T-helper 2 cell treated with Interferon-gamma antibody and Interleukin-4, amounts not matched to agents 5 μg/mL and 100 μg/mL, for 36 hours (primary cell): ENCODE measurements around the gene KCNJ6.

Source experiments
- DNase-seq: peaks from one replicate; pipeline ENCODE4 v3.0.0; 2021; ENCODE audit warnings: low spot score
- H3K27ac Mint-ChIP-seq: one replicate; pipeline ENCODE4 v1.8.0; 2021; ENCODE audit warnings: mild to moderate bottlenecking, mixed read lengths
- H3K27me3 Mint-ChIP-seq: one replicate; pipeline ENCODE4 v1.8.0; 2021; ENCODE audit warnings: low read depth, mixed read lengths
- H3K36me3 Mint-ChIP-seq: one replicate; pipeline ENCODE4 v1.8.0; 2021; ENCODE audit warnings: low read depth, mixed read lengths
- H3K4me1 Mint-ChIP-seq: one replicate; pipeline ENCODE4 v1.8.0; 2021; ENCODE audit warnings: low read depth, mixed read lengths
- H3K4me3 Mint-ChIP-seq: one replicate; pipeline ENCODE4 v1.8.0; 2022; ENCODE audit warnings: mild to moderate bottlenecking, moderate library complexity, mixed read lengths
- H3K9me3 Mint-ChIP-seq: one replicate; pipeline ENCODE4 v1.8.0; 2021; ENCODE audit warnings: mixed read lengths

KCNJ6 gene

DNA sequence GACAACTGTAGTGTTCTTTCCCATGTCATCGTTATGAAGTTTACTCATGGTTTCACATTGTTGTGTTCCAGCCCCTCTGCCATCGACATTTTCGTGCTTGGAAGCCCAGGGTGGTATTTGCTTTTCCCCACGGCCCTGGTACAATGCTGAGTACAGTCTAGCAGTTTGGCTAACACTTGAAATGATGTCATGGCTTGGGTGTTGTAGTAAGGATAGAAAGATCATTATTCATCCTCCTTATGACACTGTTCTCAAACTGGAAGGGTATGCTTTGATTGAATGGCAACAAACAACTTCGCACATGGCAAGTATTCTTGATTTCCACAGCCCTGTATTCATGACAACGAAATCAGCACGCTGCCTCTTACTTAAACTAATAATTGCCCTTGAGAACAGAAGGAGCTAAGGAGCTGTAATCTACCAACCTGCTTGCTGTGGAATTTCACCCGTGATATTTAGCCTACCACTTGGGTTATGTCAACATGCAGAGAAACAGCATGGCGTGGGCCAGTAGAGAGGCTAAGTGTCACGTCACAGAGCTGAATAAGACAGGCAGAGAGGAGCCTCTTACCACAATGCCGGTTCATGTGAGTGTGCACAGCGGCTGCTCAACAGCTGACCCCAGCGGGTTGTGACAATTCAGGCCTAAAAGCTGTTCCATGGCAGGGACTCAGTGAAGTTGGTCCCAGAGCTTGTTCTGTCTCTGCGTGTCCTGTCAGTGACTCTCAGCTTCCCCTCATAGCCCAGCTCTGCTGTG is 73.9 kb downstream of the KCNJ6 start:
- Mint-ChIP-seq H3K9me3 (no peaks in the 10 kb centered on the region), H3K27me3 (no peaks in the 10 kb centered on the region), H3K27ac (no peak overlapping the region), H3K36me3 (no peaks in the 10 kb centered on the region), H3K4me3 (no peak overlapping the region), H3K4me1 (no peaks in the 10 kb centered on the region)
- DNase-seq: no peak

DNA sequence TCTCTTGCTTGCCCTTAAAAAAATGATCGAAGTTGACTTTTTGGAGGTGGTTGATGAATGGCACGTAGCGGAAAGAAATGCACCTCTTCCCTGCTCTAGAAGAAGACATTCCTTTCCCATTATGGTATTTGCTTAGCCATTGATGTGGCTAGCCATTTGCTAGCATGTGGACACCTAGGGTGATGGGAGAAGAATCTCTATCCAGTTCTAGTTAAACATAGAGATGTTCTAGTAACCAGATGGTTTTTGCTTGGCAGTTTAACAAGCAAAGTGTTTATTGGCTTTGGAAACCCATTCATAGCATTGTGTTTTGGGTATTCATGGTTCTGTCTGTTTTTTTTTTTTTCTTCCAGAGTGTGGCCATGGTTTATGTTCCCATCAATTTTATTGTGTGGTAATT is 78.9 kb downstream of the KCNJ6 start:
- H3K27me3 Mint-ChIP-seq: no peaks in the 10 kb centered on the region
- no peak overlapping the region for H3K4me3 Mint-ChIP-seq
- H3K27ac Mint-ChIP-seq: no peak overlapping the region
- H3K9me3 Mint-ChIP-seq: no peaks in the 10 kb centered on the region
- DNase-seq: no peak
- no peaks in the 10 kb centered on the region for H3K4me1 Mint-ChIP-seq
- H3K36me3 Mint-ChIP-seq: no peaks in the 10 kb centered on the region

- no peaks in the 10 kb centered on the region for H3K9me3 Mint-ChIP-seq
- H3K36me3 Mint-ChIP-seq: no peaks in the 10 kb centered on the region
- no peak for DNase-seq
- H3K4me3 Mint-ChIP-seq: no peak overlapping the region
- H3K27ac Mint-ChIP-seq: no peak overlapping the region
- no peaks in the 10 kb centered on the region for H3K27me3 Mint-ChIP-seq
- H3K4me1 Mint-ChIP-seq: no peaks in the 10 kb centered on the region
Measured at GRCh38 chr21:37835481-37835880, 80.8 kb downstream of the KCNJ6 start.

DNA sequence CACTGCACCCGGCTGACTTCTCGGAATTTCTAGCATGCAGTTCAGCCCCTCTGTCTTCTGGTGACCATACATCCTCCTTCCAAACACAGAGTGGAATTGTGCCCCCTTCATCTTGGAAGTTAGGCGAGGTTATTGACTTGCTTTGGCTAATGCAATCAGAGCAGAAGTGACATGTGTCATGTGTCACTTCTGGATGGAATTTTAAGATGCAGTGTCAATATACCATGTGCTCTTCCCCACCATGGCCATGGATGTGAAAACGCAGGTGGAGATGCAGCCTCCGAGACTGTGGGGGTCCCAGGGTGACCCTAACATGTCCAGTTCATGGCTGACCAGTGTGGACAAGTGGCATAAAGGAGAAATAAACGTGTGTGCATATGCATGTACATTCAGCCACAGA is 83.0 kb downstream of the KCNJ6 start:
- no peaks in the 10 kb centered on the region for H3K36me3 Mint-ChIP-seq
- no peak overlapping the region for H3K4me3 Mint-ChIP-seq
- no peaks in the 10 kb centered on the region for H3K9me3 Mint-ChIP-seq
- H3K4me1 Mint-ChIP-seq: no peaks in the 10 kb centered on the region
- no peaks in the 10 kb centered on the region for H3K27me3 Mint-ChIP-seq
- no peak overlapping the region for H3K27ac Mint-ChIP-seq
- no peak for DNase-seq

- H3K4me1 Mint-ChIP-seq: no peaks in the 10 kb centered on the region
- no peaks in the 10 kb centered on the region for H3K27me3 Mint-ChIP-seq
- no peaks in the 10 kb centered on the region for H3K36me3 Mint-ChIP-seq
- H3K4me3 Mint-ChIP-seq: no peak overlapping the region
- DNase-seq: no peak
- no peaks in the 10 kb centered on the region for H3K9me3 Mint-ChIP-seq
- H3K27ac Mint-ChIP-seq: no peak overlapping the region
Measured at GRCh38 chr21:37829447-37829846, 86.8 kb downstream of the KCNJ6 start.

GRCh38 chr21:37828991-37829390 is 87.3 kb downstream of the KCNJ6 start:
- H3K27ac Mint-ChIP-seq: no peak overlapping the region
- no peaks in the 10 kb centered on the region for H3K36me3 Mint-ChIP-seq
- H3K4me3 Mint-ChIP-seq: no peak overlapping the region
- no peak for DNase-seq
- H3K27me3 Mint-ChIP-seq: no peaks in the 10 kb centered on the region
- H3K9me3 Mint-ChIP-seq: no peaks in the 10 kb centered on the region
- H3K4me1 Mint-ChIP-seq: no peaks in the 10 kb centered on the region

DNA sequence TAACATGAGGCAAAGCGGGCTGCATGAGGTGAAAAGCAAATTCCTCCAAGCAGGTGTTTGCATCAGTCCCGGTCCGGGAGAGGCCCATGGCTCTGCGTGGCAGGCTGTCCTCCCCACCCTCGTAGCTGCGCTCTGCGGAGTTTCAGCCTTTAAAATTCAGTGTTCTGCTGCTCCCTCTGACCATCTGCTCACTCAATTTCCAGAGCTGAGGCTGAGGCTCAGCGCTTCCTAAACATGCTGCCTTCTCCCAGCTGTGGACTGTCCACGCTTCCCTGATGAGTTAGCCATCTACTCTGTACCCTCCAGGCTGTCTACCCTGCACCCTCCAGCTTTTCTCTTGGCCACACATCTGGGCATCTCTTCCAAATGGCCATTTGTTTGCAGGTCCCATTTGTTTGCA is 87.7 kb downstream of the KCNJ6 start:
- Mint-ChIP-seq H3K4me1 (no peaks in the 10 kb centered on the region), H3K27me3 (no peaks in the 10 kb centered on the region), H3K4me3 (no peak overlapping the region), H3K27ac (no peak overlapping the region), H3K36me3 (no peaks in the 10 kb centered on the region), H3K9me3 (no peaks in the 10 kb centered on the region)
- DNase-seq: no peak

DNA sequence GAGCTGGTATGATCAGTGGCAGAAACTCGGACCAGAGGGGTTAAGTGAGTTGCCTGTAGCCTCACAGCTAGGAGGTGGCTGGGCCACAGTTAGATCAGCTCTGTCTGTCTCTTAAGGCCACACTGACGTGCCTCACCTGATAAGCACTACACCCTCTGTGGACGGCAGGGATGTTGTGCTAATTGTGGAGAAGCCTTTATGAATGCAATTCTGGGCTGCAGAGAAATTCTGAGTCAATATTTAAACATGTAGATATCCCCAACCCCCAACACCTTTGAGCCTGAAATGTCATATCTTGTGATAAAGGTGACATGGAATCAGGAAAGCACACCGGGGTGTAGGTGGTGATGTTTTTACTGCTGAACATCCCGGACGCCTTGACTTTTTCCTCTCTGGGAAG is 88.3 kb downstream of the KCNJ6 start:
- Mint-ChIP-seq H3K27me3 (no peaks in the 10 kb centered on the region), H3K4me1 (no peaks in the 10 kb centered on the region), H3K9me3 (no peaks in the 10 kb centered on the region), H3K36me3 (no peaks in the 10 kb centered on the region), H3K4me3 (no peak overlapping the region), H3K27ac (no peak overlapping the region)
- DNase-seq: no peak

DNA sequence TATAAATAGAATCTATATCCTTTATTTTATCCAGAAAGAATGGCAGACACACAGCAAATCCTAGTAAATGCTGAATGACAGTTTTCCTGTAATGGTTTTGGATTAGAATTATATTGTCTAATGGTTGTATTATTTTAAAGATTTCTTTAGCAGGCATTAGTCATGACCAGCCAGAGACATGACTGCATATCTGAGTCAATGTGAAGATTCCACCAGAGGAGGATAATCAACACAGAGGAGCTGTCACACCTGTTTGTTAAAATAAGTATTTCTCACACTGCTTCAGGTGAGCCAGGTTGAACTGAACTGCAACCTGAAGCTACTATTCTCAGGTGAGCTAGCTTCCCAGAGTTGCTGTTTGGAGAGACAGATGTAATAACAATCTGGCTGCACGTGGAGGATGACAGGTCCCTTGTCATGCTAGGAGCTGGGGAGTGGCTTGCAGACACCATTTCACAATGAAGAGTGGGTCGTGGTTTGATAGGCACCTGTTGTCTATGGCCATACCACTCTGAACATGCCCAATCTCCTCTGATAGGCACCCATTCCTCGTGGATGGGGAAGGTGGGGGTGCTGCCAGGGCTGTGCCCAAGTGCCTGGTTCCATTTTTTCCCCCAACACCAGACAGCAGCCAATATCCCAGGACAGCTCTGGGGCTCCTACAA is 94.3 kb downstream of the KCNJ6 start:
- H3K36me3 Mint-ChIP-seq: no peaks in the 10 kb centered on the region
- no peaks in the 10 kb centered on the region for H3K27me3 Mint-ChIP-seq
- no peak for DNase-seq

DNA sequence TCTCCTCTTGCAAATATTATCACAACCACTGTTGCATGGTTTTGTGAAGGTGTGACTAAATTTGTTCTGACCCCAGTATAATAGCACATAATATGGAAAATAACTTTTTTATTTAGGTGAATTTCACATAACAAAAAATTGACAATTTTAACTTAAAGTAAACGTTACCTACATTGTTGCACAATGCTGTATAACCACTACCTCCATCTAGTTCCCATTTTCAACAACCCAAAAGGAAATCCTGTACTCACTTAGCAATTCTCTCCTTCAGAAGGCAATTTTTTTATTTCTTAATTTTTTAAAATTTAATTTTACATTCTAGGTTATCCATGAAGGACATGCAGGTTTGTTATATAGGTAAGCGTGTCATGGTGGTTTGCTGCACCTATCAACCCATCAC is 95.2 kb downstream of the KCNJ6 start:
- no peak for DNase-seq
- H3K36me3 Mint-ChIP-seq: no peaks in the 10 kb centered on the region
- no peaks in the 10 kb centered on the region for H3K4me1 Mint-ChIP-seq
- no peak overlapping the region for H3K4me3 Mint-ChIP-seq
- H3K27me3 Mint-ChIP-seq: no peaks in the 10 kb centered on the region
- no peak overlapping the region for H3K27ac Mint-ChIP-seq
- no peaks in the 10 kb centered on the region for H3K9me3 Mint-ChIP-seq

More for the DNA sequence above, 94.3 kb downstream of the KCNJ6 start:
- H3K9me3 Mint-ChIP-seq: no peaks in the 10 kb centered on the region
- no peak overlapping the region for H3K4me3 Mint-ChIP-seq
- no peaks in the 10 kb centered on the region for H3K4me1 Mint-ChIP-seq
- H3K27ac Mint-ChIP-seq: no peak overlapping the region

DNA sequence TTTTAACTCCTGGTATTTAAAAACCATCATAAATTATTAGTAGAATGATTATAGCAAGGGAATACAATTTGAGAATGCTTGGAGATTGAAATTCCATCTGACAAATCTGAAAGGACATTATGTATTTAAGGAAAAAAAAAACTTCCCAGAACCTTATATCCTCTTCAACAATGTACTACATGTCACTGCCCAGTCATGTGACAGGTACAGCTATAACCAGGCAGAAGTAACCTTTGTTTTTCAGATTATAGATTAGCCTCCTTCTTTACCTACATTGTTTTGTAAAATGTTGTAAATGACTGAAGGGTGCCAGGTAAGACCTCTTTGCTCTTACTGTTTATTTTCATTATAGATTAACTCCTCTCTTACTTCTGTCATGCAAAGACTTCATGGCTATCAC is 96.9 kb downstream of the KCNJ6 start:
- H3K4me1 Mint-ChIP-seq: no peaks in the 10 kb centered on the region

DNA sequence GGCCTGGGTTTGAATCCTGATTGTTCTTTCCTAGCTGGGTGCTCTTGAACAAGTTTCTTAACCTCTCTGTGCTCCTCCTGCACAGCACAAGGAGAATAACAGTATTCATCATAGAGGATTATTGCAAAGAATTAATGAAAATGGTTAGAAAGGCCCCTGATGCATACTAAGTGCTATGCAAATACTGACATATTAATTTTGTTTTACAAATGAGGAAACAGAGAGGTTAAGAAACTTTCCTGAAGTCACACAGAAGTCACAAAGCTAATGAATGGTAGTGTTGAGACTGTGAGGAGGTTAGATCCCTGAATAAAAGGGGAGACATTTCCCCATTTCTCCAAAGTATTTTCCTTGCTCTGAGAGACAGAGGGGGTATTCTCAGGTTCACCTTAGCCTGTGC is 99.0 kb downstream of the KCNJ6 start:
- H3K4me3 Mint-ChIP-seq: no peak overlapping the region
- H3K27ac Mint-ChIP-seq: no peak overlapping the region
- peaks cover 8% of the 10 kb centered on the region for H3K9me3 Mint-ChIP-seq
- no peaks in the 10 kb centered on the region for H3K4me1 Mint-ChIP-seq
- no peaks in the 10 kb centered on the region for H3K36me3 Mint-ChIP-seq
- no peaks in the 10 kb centered on the region for H3K27me3 Mint-ChIP-seq
- DNase-seq: no peak

More for the DNA sequence above, 96.9 kb downstream of the KCNJ6 start:
- H3K36me3 Mint-ChIP-seq: no peaks in the 10 kb centered on the region
- no peaks in the 10 kb centered on the region for H3K9me3 Mint-ChIP-seq
- no peak for DNase-seq
- no peak overlapping the region for H3K27ac Mint-ChIP-seq
- no peak overlapping the region for H3K4me3 Mint-ChIP-seq
- no peaks in the 10 kb centered on the region for H3K27me3 Mint-ChIP-seq

- Mint-ChIP-seq H3K36me3 (no peaks in the 10 kb centered on the region), H3K4me3 (no peak overlapping the region), H3K27me3 (no peaks in the 10 kb centered on the region), H3K4me1 (no peaks in the 10 kb centered on the region), H3K9me3 (peaks cover 8% of the 10 kb centered on the region), H3K27ac (no peak overlapping the region)
- DNase-seq: no peak
Measured at GRCh38 chr21:37815893-37816292, 100.4 kb downstream of the KCNJ6 start.

GRCh38 chr21:37811711-37812110 is 104.5 kb downstream of the KCNJ6 start:
- no peak for DNase-seq
- no peak overlapping the region for H3K4me3 Mint-ChIP-seq
- no peaks in the 10 kb centered on the region for H3K36me3 Mint-ChIP-seq
- no peak overlapping the region for H3K27ac Mint-ChIP-seq
- H3K4me1 Mint-ChIP-seq: no peaks in the 10 kb centered on the region
- H3K9me3 Mint-ChIP-seq: peaks cover 8% of the 10 kb centered on the region
- no peaks in the 10 kb centered on the region for H3K27me3 Mint-ChIP-seq

- H3K27ac Mint-ChIP-seq: no peak overlapping the region
- H3K9me3 Mint-ChIP-seq: peaks cover 8% of the 10 kb centered on the region
- no peaks in the 10 kb centered on the region for H3K36me3 Mint-ChIP-seq
- H3K4me1 Mint-ChIP-seq: no peaks in the 10 kb centered on the region
- H3K4me3 Mint-ChIP-seq: no peak overlapping the region
- no peaks in the 10 kb centered on the region for H3K27me3 Mint-ChIP-seq
- no peak for DNase-seq
Measured at GRCh38 chr21:37808261-37808660, 108.0 kb downstream of the KCNJ6 start.
